Transverse colon (tissue), 4 donors: Measurements from ENCODE around the gene VGLL1. TPM values are rescaled to one million over a fixed set of nuclear protein-coding genes. Genes with fewer than 3 reads are reported as not detected.
A peak's percentile ranks its signal among the peaks of the same experiment; 100 is the strongest.

Experiments
- DNase-seq: peaks from one replicate; pipeline ENCODE4 v3.0.0-alpha.2; 2019
- H3K27ac ChIP-seq, 4 donors: fragments of 200-600 bp; sonication (generic); 2 replicates each; pipeline ENCODE4 v1.5.1; 2016 to 2018; ENCODE audit warnings: inconsistent platforms in 4 of 4
- H3K27me3 ChIP-seq: fragments of 200-600 bp; sonication (generic); 2 replicates; pipeline ENCODE4 v1.5.1; 2017; ENCODE audit warnings: inconsistent platforms
- H3K36me3 ChIP-seq, 4 donors: fragments of 200-600 bp; sonication (generic); 2 replicates each; pipeline ENCODE4 v1.5.1; 2017 to 2019; ENCODE audit warnings: inconsistent platforms in 4 of 4
- H3K4me1 ChIP-seq, 4 donors: fragments of 200-600 bp; sonication (generic); 2 replicates each; pipeline ENCODE4 v1.5.1; 2017 to 2020; ENCODE audit warnings: inconsistent platforms in 4 of 4
- H3K4me3 ChIP-seq, 4 donors: fragments of 200-600 bp; sonication (generic); 1 replicate in 1 of 4; 2 replicates in 3 of 4; pipeline versions ENCODE4 v1.5.1 to v1.6.1; 2017 to 2019; ENCODE audit warnings: inconsistent platforms in 4 of 4
- H3K9me3 ChIP-seq, 2 donors: fragments of 200-600 bp; sonication (generic); 2 replicates each; pipeline ENCODE4 v1.5.1; 2017 to 2019; ENCODE audit warnings: inconsistent platforms in 2 of 2
- EP300 ChIP-seq: sonication (generic); formaldehyde crosslinking; IDR thresholded peaks from one replicate; pipeline ENCODE4 v1.6.1; 2017; ENCODE audit warnings: antibody characterized with exemption, low read depth
- POLR2A ChIP-seq: fragments of 450-650 bp; IDR thresholded peaks from one replicate; pipeline ENCODE4 v1.6.1; 2016; ENCODE audit warnings: antibody characterized with exemption, mild to moderate bottlenecking, moderate library complexity
- POLR2AphosphoS5 ChIP-seq, 3 donors: sonication (generic); formaldehyde crosslinking; IDR thresholded peaks; one replicate each; pipeline ENCODE4 v1.6.1; 2016; ENCODE audit warnings: antibody characterized with exemption in 3 of 3
- WGBS, 2 donors: methylation state at CpG; one replicate each; pipeline ENCODE4 v1.1.5; 2018; ENCODE audit warnings: low coverage in 1 of 2; 5-methylcytosine and 5-hydroxymethylcytosine counted together
- in situ Hi-C, 4 donors: fragments of 200-750 bp; cut with MboI; loops; one replicate each; pipeline versions ENCODE4 v1.15.0 to v1.15.1; 2017; ENCODE audit warnings: low sequenced_read_pairs in 3 of 4, low pct_ligation_motif_present in 1 of 4, low pct_unique_long_range_greater_than_20kb in 1 of 4
- intact Hi-C: fragments of 100-400 bp; cut with DNase I; formaldehyde crosslinking; loops from one replicate; pipeline ENCODE4 v1.15.1; 2023; ENCODE audit warnings: low total_unique reads
- total RNA-seq, 4 donors: library from RNA; depleted of rRNA; stranded (reverse); fragments of >200 nt; gene quantifications; one replicate each; pipeline ENCODE4 v1.1.0, GENCODE V29; 2016
- TF ChIP-seq, protein P1 (sequence below), 5 experiments: fragments of 200-600 bp in 3 of 5; fragments of 450-650 bp in 2 of 5; sonication (generic) in 3 of 5; IDR thresholded peaks; 1 replicate in 2 of 5; 2 replicates in 3 of 5; pipeline ENCODE4 v1.5.1; 2016 to 2017; ENCODE audit warnings: antibody characterized with exemption in 5 of 5, inconsistent platforms in 3 of 5, mild to moderate bottlenecking in 2 of 5, moderate library complexity in 1 of 5

Gene VGLL1
- total RNA-seq, 4 donors from 2014 or later = not detected

DNA sequence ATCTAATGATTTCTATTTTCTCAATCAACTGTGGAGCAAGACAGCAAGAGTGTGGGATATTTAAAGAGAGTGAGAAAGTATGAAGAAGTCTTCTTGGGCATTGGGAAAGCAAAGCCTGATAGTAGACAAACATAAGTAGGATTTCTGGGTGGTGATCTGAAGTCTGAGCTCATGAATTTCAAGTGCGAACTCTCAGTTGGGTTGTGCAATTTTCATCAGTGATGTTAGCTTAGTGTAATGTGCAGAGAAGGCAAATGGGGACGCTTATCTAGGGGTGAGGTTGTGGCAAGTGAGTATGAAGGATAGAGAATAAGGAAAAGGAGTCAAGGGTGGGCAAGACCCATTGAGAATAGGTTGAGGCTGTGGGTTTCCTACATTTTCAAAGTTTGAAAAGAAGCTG is 23.7 kb downstream of the VGLL1 start:
- Histone ChIP-seq H3K4me1 (no peaks in the 10 kb centered on the region), H3K27me3 (no peaks in the 10 kb centered on the region), H3K36me3 (no peaks in the 10 kb centered on the region), H3K4me3 (no peak overlapping the region), H3K9me3 (no peaks in the 10 kb centered on the region), H3K27ac (no peak overlapping the region)
- in situ Hi-C loops = no loop called here
- intact Hi-C loops = no loop called here
- DNase-seq = no peak
- 59 to 80% methylated on average over 1 to 2 of the region's 2 CpGs for WGBS, 2 donors
- TF ChIP-seq EP300 (no peak), POLR2A (no peak), POLR2AphosphoS5 (IDR thresholded peaks at IDR 0.05) (no peak)

- no peak for TF ChIP-seq EP300
- no peak for TF ChIP-seq POLR2AphosphoS5 (IDR thresholded peaks at IDR 0.05)
- TF ChIP-seq, protein P1, sequence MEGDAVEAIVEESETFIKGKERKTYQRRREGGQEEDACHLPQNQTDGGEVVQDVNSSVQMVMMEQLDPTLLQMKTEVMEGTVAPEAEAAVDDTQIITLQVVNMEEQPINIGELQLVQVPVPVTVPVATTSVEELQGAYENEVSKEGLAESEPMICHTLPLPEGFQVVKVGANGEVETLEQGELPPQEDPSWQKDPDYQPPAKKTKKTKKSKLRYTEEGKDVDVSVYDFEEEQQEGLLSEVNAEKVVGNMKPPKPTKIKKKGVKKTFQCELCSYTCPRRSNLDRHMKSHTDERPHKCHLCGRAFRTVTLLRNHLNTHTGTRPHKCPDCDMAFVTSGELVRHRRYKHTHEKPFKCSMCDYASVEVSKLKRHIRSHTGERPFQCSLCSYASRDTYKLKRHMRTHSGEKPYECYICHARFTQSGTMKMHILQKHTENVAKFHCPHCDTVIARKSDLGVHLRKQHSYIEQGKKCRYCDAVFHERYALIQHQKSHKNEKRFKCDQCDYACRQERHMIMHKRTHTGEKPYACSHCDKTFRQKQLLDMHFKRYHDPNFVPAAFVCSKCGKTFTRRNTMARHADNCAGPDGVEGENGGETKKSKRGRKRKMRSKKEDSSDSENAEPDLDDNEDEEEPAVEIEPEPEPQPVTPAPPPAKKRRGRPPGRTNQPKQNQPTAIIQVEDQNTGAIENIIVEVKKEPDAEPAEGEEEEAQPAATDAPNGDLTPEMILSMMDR (IDR thresholded peaks at IDR 0.05) = no peak
- no peak for TF ChIP-seq POLR2A
- Histone ChIP-seq H3K4me3 (no peak overlapping the region), H3K36me3 (no peaks in the 10 kb centered on the region), H3K4me1 (no peaks in the 10 kb centered on the region), H3K9me3 (no peaks in the 10 kb centered on the region), H3K27ac (no peak overlapping the region), H3K27me3 (no peaks in the 10 kb centered on the region)
- DNase-seq = no peak
- intact Hi-C loops = no loop called here
- WGBS, 2 donors = 72 to 100% methylated on average over 2 of the region's 2 CpGs
- in situ Hi-C loops = no loop called here
Measured at GRCh38 chrX:136572030-136572429, 40.0 kb downstream of the VGLL1 start.

- Histone ChIP-seq H3K36me3 (no peaks in the 10 kb centered on the region), H3K4me1 (no peaks in the 10 kb centered on the region), H3K27ac (no peak overlapping the region), H3K9me3 (no peaks in the 10 kb centered on the region), H3K4me3 (no peak overlapping the region), H3K27me3 (no peaks in the 10 kb centered on the region)
- TF ChIP-seq, protein P1 (IDR thresholded peaks at IDR 0.05) = no peak
- TF ChIP-seq POLR2AphosphoS5 (IDR thresholded peaks at IDR 0.05) = no peak
- no peak for TF ChIP-seq POLR2A
- no peak for TF ChIP-seq EP300
- intact Hi-C loops (no loop called here), in situ Hi-C loops (no loop called here)
- DNase-seq = no peak
- WGBS, 2 donors = 25% methylated on average over 3 of the region's 3 CpGs; no CpG with 5 or more reads in 1 of the 2 donors
Measured at GRCh38 chrX:136574548-136574947, 42.5 kb downstream of the VGLL1 start.

- intact Hi-C loops (no loop called here), in situ Hi-C loops (no loop called here)
- peak; percentile 61 for DNase-seq
- Histone ChIP-seq H3K9me3 (no peaks in the 10 kb centered on the region), H3K4me1 (no peaks in the 10 kb centered on the region), H3K36me3 (no peaks in the 10 kb centered on the region), H3K27ac (no peak overlapping the region), H3K4me3 (no peak overlapping the region), H3K27me3 (no peaks in the 10 kb centered on the region)
- WGBS, 2 donors = 6% methylated on average over 6 of the region's 6 CpGs; no CpG with 5 or more reads in 1 of the 2 donors
- no peak for TF ChIP-seq POLR2A
- TF ChIP-seq, protein P1 (IDR thresholded peaks at IDR 0.05) = peak; percentile 39 to 53 (median 49)
Measured at GRCh38 chrX:136577552-136577951, 45.5 kb downstream of the VGLL1 start.

GRCh38 chrX:136580316-136580715 is 48.3 kb downstream of the VGLL1 start:
- Histone ChIP-seq H3K27me3 (no peaks in the 10 kb centered on the region), H3K36me3 (no peaks in the 10 kb centered on the region), H3K4me3 (no peak overlapping the region), H3K27ac (no peak overlapping the region), H3K4me1 (no peaks in the 10 kb centered on the region), H3K9me3 (no peaks in the 10 kb centered on the region)
- in situ Hi-C loops (no loop called here), intact Hi-C loops (no loop called here)
- DNase-seq = no peak
- TF ChIP-seq EP300 = no peak
- TF ChIP-seq POLR2A = no peak
- TF ChIP-seq, protein P1 (IDR thresholded peaks at IDR 0.05) = no peak
- no peak for TF ChIP-seq POLR2AphosphoS5 (IDR thresholded peaks at IDR 0.05)
